ENCODE results near the gene NRP2.

The NRP2 gene

GRCh38 chr2:205708231-205708631, 25.9 kb downstream of the NRP2 start:
- no peak for DNase-seq

GRCh38 chr2:205709319-205709718, 27.0 kb downstream of the NRP2 start:
- no peak for DNase-seq

GRCh38 chr2:205712508-205712907, 30.2 kb downstream of the NRP2 start:
- DNase-seq = no peak

GRCh38 chr2:205713086-205713485, 30.8 kb downstream of the NRP2 start:
- DNase-seq = no peak

GRCh38 chr2:205714058-205714776, 31.9 kb downstream of the NRP2 start:
- no peak for DNase-seq

- DNase-seq = no peak
These were observed 32.8 kb downstream of the NRP2 start for GRCh38 chr2:205714789-205715720.

GRCh38 chr2:205715831-205716525, 33.7 kb downstream of the NRP2 start:
- DNase-seq = no peak

GRCh38 chr2:205717175-205717846, 35.0 kb downstream of the NRP2 start:
- no peak for DNase-seq

GRCh38 chr2:205717999-205718398, 35.7 kb downstream of the NRP2 start:
- DNase-seq = no peak

- no peak for DNase-seq
These were observed 37.5 kb downstream of the NRP2 start for GRCh38 chr2:205719847-205720246.

- no peak for DNase-seq
These were observed 38.2 kb downstream of the NRP2 start for GRCh38 chr2:205720451-205720902.

GRCh38 chr2:205721057-205721449, 38.8 kb downstream of the NRP2 start:
- DNase-seq = no peak

- DNase-seq = no peak
These were observed 40.1 kb downstream of the NRP2 start for GRCh38 chr2:205722283-205722918.

GRCh38 chr2:205723179-205723578, 40.9 kb downstream of the NRP2 start:
- no peak for DNase-seq

GRCh38 chr2:205725059-205725458, 42.8 kb downstream of the NRP2 start:
- no peak for DNase-seq

- no peak for DNase-seq
These were observed 44.2 kb downstream of the NRP2 start for GRCh38 chr2:205726506-205726905.

- DNase-seq = no peak
These were observed 44.9 kb downstream of the NRP2 start for GRCh38 chr2:205727174-205727573.

GRCh38 chr2:205728366-205728765, 46.1 kb downstream of the NRP2 start:
- no peak for DNase-seq

- no peak for DNase-seq
These were observed 47.9 kb downstream of the NRP2 start for GRCh38 chr2:205730191-205730590.

GRCh38 chr2:205730701-205731582, 48.6 kb downstream of the NRP2 start:
- DNase-seq = no peak

GRCh38 chr2:205731583-205731981, 49.3 kb downstream of the NRP2 start:
- DNase-seq = no peak

Measured in DMS153 (cell line).